ENCODE results near the gene TAOK3. TPM values are rescaled to one million over a fixed set of nuclear protein-coding genes. Genes with fewer than 3 reads are reported as not detected.
A peak's percentile ranks its signal among the peaks of the same experiment; 100 is the strongest.

TAOK3 gene
- total and polyA plus RNA-seq, 10 of the 15 experiments (the other 5 are each of a cell fraction or from before 2014, with no cell fraction given) = 41.3 to 131 (median 57.8) TPM

- ChIA-PET POLR2A (interaction anchor here (0.5 to 2.0 kb wide), 7 partner anchors 15 to 239 kb away, joined by 3 to 7 read pairs (median 4); no protein-coding TSS in a partner anchor), CTCF (interaction anchor here (1.1 to 3.6 kb wide), 4 partner anchors 16 to 240 kb away, joined by 3 to 28 read pairs (median 16); partner anchors contain the start of gene SUDS3), RAD21 (ENCODE audit: unreplicated experiment) (interaction anchor here (1.0 to 3.8 kb wide), 8 partner anchors 16 to 280 kb away, joined by 3 to 32 read pairs (median 4); partner anchors contain the start of gene SUDS3), SMC1A (ENCODE audit: uncharacterized antibody, unreplicated experiment) (interaction anchor here (0.8 to 3.0 kb wide), 6 partner anchors 17 to 240 kb away, joined by 3 to 15 read pairs (median 4); partner anchors contain the start of gene SUDS3)
- peak; percentile 73 for ATAC-seq
- Histone ChIP-seq H3K9me3 (replicated peaks; ENCODE audit: control insufficient read depth, insufficient read depth, low read length) (no peaks in the 10 kb centered on the region; the same call in 2 of the 3 replicates), H3K27me3 (replicated peaks in 1 of 2; ENCODE audit: control insufficient read depth in 2 of 2, insufficient read depth in 2 of 2, low read length in 1 of 2) (no peaks in the 10 kb centered on the region), H3K4me1 (ENCODE audit: control insufficient read depth, insufficient read depth, low read length) (peaks cover 11% of the 10 kb centered on the region), H2AFZ (ENCODE audit: control insufficient read depth, low read depth, low read length) (peak overlapping the region; percentile 76), H3K36me3 (ENCODE audit: control insufficient read depth in 2 of 2, insufficient read depth in 2 of 2, low read length in 1 of 2) (peaks cover 5 to 20% of the 10 kb centered on the region in 2 experiments), H3K9ac (ENCODE audit: control insufficient read depth, insufficient read depth, low read length) (peak overlapping the region; percentile 97), H4K20me1 (ENCODE audit: control insufficient read depth, insufficient read depth) (no peaks in the 10 kb centered on the region), H3K4me3 (peak overlapping the region; percentile 86), H3K27ac (ENCODE audit: control insufficient read depth, insufficient read depth) (peak overlapping the region; percentile 86), H3K79me2 (ENCODE audit: control insufficient read depth, insufficient read depth, low read length) (peaks cover 31% of the 10 kb centered on the region), H3K4me2 (ENCODE audit: control insufficient read depth, insufficient read depth) (peak overlapping the region; percentile 75)
- DNase-seq (ENCODE audit: low read depth, low spot score) = no peak
- WGBS (ENCODE audit: insufficient coverage, insufficient replicate concordance, low lambda C conversion rate, missing lambda C conversion rate) = under 1% methylated on average over 29 of the region's 29 CpGs
- FAIRE-seq = peak; percentile 91
- intact Hi-C loops (cut with micrococcal nuclease; ENCODE audit: unreplicated experiment) = loop anchor here (10.0 kb wide), 1 partner anchor 262 kb away; no protein-coding TSS in a partner anchor
- in situ Hi-C loops (cut with MboI) = loop anchor here (25.0 kb wide), 1 partner anchor 1526 kb away; the partner anchor contains the start of gene PRKAB1
- no TSS peak for BruUV-seq (replicated peaks)
- no peak for TF ChIP-seq YBX1 (IDR thresholded peaks at IDR 0.05)
- no peak for TF ChIP-seq PML (IDR thresholded peaks at IDR 0.05; ENCODE audit: low read length)
- TF ChIP-seq NR2F1 (conservative IDR thresholded peaks at IDR 0.05) = peak; percentile 94
- TF ChIP-seq CHD1 (IDR thresholded peaks at IDR 0.05; ENCODE audit: low read depth, low read length) = no peak
- no peak for TF ChIP-seq E4F1 (IDR thresholded peaks at IDR 0.05; ENCODE audit: borderline replicate concordance, partially characterized antibody)
- no peak for TF ChIP-seq CTCF (IDR thresholded peaks at IDR 0.05 in 2 of 3, conservative IDR thresholded peaks at IDR 0.05 in 1 of 3; ENCODE audit: control insufficient read depth in 2 of 3, extremely low read depth in 1 of 3, insufficient read depth in 1 of 3, low read depth in 3 of 3, low read length in 3 of 3)
- TF ChIP-seq SUZ12 (IDR thresholded peaks at IDR 0.05; ENCODE audit: unreplicated experiment) = no peak
- no peak for TF ChIP-seq ATF2 (IDR thresholded peaks at IDR 0.05; ENCODE audit: low read length)
- no peak for TF ChIP-seq KLF5 (IDR thresholded peaks at IDR 0.05; ENCODE audit: partially characterized antibody)
- TF ChIP-seq EED (IDR thresholded peaks at IDR 0.05; ENCODE audit: low read depth) = no peak
- TF ChIP-seq HDGF (IDR thresholded peaks at IDR 0.05) = no peak
- no peak for TF ChIP-seq NFXL1 (IDR thresholded peaks at IDR 0.05; ENCODE audit: borderline replicate concordance)
- TF ChIP-seq ZNF384 (IDR thresholded peaks at IDR 0.05; ENCODE audit: borderline replicate concordance, low read depth, low read length) = no peak
- TF ChIP-seq RUNX3 (IDR thresholded peaks at IDR 0.05; ENCODE audit: low read length) = no peak
- peak; percentile 57; the same call in 1 of the 2 replicates for TF ChIP-seq CREM (IDR thresholded peaks at IDR 0.05; ENCODE audit: low read depth)
- peak; percentile 48; the same call in 1 of the 2 replicates for TF ChIP-seq NR2C1 (IDR thresholded peaks at IDR 0.05)
- no peak for TF ChIP-seq NFYA (IDR thresholded peaks at IDR 0.05; ENCODE audit: borderline replicate concordance, low read depth, low read length)
- no peak for TF ChIP-seq SP1 (IDR thresholded peaks at IDR 0.05; ENCODE audit: low read depth, low read length)
- no peak for TF ChIP-seq BHLHE40 (IDR thresholded peaks at IDR 0.05; ENCODE audit: borderline replicate concordance in 1 of 2, low read depth in 2 of 2, low read length in 1 of 2)
- TF ChIP-seq SMARCA5 (IDR thresholded peaks at IDR 0.05) = no peak
- TF ChIP-seq BRCA1 (IDR thresholded peaks at IDR 0.05; ENCODE audit: low read depth, low read length) = no peak
Observed at GRCh38 chr12:118136559-118137003, 236.1 kb downstream of the TAOK3 start.
